Hepatocyte (in vitro differentiated cells): ENCODE results near the gene CYTH1. TPM values are rescaled to one million over a fixed set of nuclear protein-coding genes. Genes with fewer than 3 reads are reported as not detected.

ENCODE experiments used
- DNase-seq: peaks from one replicate; pipeline ENCODE4 v3.0.0-alpha.2; 2016; ENCODE audit warnings: low spot score
- H2AFZ ChIP-seq: fragments of 200-600 bp; sonication (generic); 2 replicates; pipeline ENCODE4 v1.6.0; 2016; ENCODE audit warnings: antibody characterized with exemption, mild to moderate bottlenecking
- H3K27ac ChIP-seq: fragments of 200-600 bp; sonication (generic); 2 replicates; pipeline ENCODE4 v1.5.1; 2016; ENCODE audit warnings: mild to moderate bottlenecking
- H3K27me3 ChIP-seq: fragments of 200-600 bp; sonication (generic); 2 replicates; pipeline ENCODE4 v1.6.1; 2016
- H3K36me3 ChIP-seq: fragments of 200-600 bp; sonication (generic); replicated peaks from 2 replicates; pipeline ENCODE4 v1.5.1; 2016; ENCODE audit warnings: low read depth; ENCODE audit not compliant: insufficient read depth
- H3K4me1 ChIP-seq: fragments of 200-600 bp; sonication (generic); 2 replicates; pipeline ENCODE4 v1.5.1; 2016; ENCODE audit warnings: mild to moderate bottlenecking, moderate library complexity; ENCODE audit not compliant: insufficient read depth
- H3K4me2 ChIP-seq: fragments of 200-600 bp; sonication (generic); 2 replicates; pipeline ENCODE4 v1.6.0; 2016
- H3K4me3 ChIP-seq: fragments of 200-600 bp; sonication (generic); 2 replicates; pipeline ENCODE4 v1.5.1; 2016; ENCODE audit warnings: mild to moderate bottlenecking
- H3K79me2 ChIP-seq: fragments of 200-600 bp; sonication (generic); 2 replicates; pipeline ENCODE4 v1.6.0; 2017; ENCODE audit warnings: mild to moderate bottlenecking
- H3K9me2 ChIP-seq: fragments of 200-600 bp; sonication (generic); replicated peaks from 2 replicates; pipeline ENCODE4 v1.6.0; 2017; ENCODE audit warnings: mild to moderate bottlenecking; ENCODE audit not compliant: insufficient read depth
- H3K9me3 ChIP-seq: fragments of 200-600 bp; sonication (generic); 2 replicates; pipeline ENCODE4 v1.5.1; 2016; ENCODE audit warnings: low read depth, mild to moderate bottlenecking
- H4K20me1 ChIP-seq: fragments of 200-600 bp; sonication (generic); 2 replicates; pipeline ENCODE4 v1.6.0; 2016; ENCODE audit warnings: mild to moderate bottlenecking; ENCODE audit not compliant: insufficient read depth, poor library complexity, severe bottlenecking
- CTCF ChIP-seq: fragments of 200-600 bp; sonication (generic); IDR thresholded peaks from 2 replicates; pipeline ENCODE4 v1.5.1; 2016; ENCODE audit warnings: antibody characterized with exemption, mild to moderate bottlenecking; ENCODE audit not compliant: poor library complexity
- EZH2 ChIP-seq: fragments of 200-600 bp; sonication (generic); IDR thresholded peaks from 2 replicates; pipeline ENCODE4 v1.6.1; 2016; ENCODE audit warnings: antibody characterized with exemption, mild to moderate bottlenecking, borderline replicate concordance
- EZH2phosphoT487 ChIP-seq: fragments of 200-600 bp; sonication (generic); IDR thresholded peaks from one replicate; pipeline ENCODE4 v1.6.1; 2018; ENCODE audit warnings: antibody characterized with exemption, mild to moderate bottlenecking, low read depth, moderate library complexity; ENCODE audit not compliant: unreplicated experiment, severe bottlenecking
- WGBS: methylation state at CpG from one replicate; pipeline ENCODE4 v1.1.6; 2016; ENCODE audit warnings: low lambda C conversion rate; ENCODE audit errors: missing lambda C conversion rate; 5-methylcytosine and 5-hydroxymethylcytosine counted together
- polyA plus RNA-seq: library from polyadenylated mRNA; unstranded; fragments of >200 nt; fragmentation: Nextera tagmentation; extraction: Ambion mirVana; gene quantifications from 2 replicates; pipeline ENCODE4 v1.2.1, GENCODE V29; 2016
- total RNA-seq: library from RNA; depleted of rRNA; stranded (reverse); fragments of >200 nt; gene quantifications from 2 replicates; pipeline ENCODE4 v1.2.3, GENCODE V29; 2014

Gene CYTH1
- total and polyA plus RNA-seq, 2 experiments from 2014 or later = 38.5 to 44.4 TPM

- Histone ChIP-seq H3K4me1 (no peaks in the 10 kb centered on the region), H3K36me3 (no peaks in the 10 kb centered on the region), H3K9me3 (no peaks in the 10 kb centered on the region), H3K27ac (no peak overlapping the region), H3K9me2 (no peaks in the 10 kb centered on the region), H3K4me2 (no peak overlapping the region), H4K20me1 (no peaks in the 10 kb centered on the region), H3K79me2 (no peaks in the 10 kb centered on the region), H3K4me3 (no peak overlapping the region), H2AFZ (no peak overlapping the region), H3K27me3 (no peaks in the 10 kb centered on the region)
- no peak for DNase-seq
- WGBS = 89% methylated on average over 4 of the region's 4 CpGs
- TF ChIP-seq EZH2phosphoT487 = no peak
- no peak for TF ChIP-seq EZH2
- TF ChIP-seq CTCF = no peak
Measured at GRCh38 chr17:78634154-78634553, 147.9 kb downstream of the CYTH1 start.

- Histone ChIP-seq H3K27ac (no peak overlapping the region), H3K9me2 (no peaks in the 10 kb centered on the region), H3K79me2 (no peaks in the 10 kb centered on the region), H2AFZ (no peak overlapping the region), H3K27me3 (no peaks in the 10 kb centered on the region), H3K9me3 (no peaks in the 10 kb centered on the region), H3K36me3 (no peaks in the 10 kb centered on the region), H3K4me2 (no peak overlapping the region), H4K20me1 (no peaks in the 10 kb centered on the region), H3K4me1 (no peaks in the 10 kb centered on the region), H3K4me3 (no peak overlapping the region)
- 96% methylated on average over 23 of the region's 23 CpGs for WGBS
- no peak for DNase-seq
- TF ChIP-seq EZH2 (no peak), CTCF (no peak), EZH2phosphoT487 (no peak)
Measured at GRCh38 chr17:78629436-78629995, 152.6 kb downstream of the CYTH1 start.

- no peaks in the 10 kb centered on the region for H4K20me1 ChIP-seq
- no peaks in the 10 kb centered on the region for H3K4me1 ChIP-seq
- DNase-seq = no peak
- no peak overlapping the region for H3K27ac ChIP-seq
- no peaks in the 10 kb centered on the region for H3K79me2 ChIP-seq
- H3K9me3 ChIP-seq = no peaks in the 10 kb centered on the region
- no peak overlapping the region for H3K4me3 ChIP-seq
- no peaks in the 10 kb centered on the region for H3K27me3 ChIP-seq
- 95% methylated on average over 30 of the region's 30 CpGs for WGBS
- no peak overlapping the region for H3K4me2 ChIP-seq
- TF ChIP-seq EZH2phosphoT487 (no peak), EZH2 (no peak), CTCF (no peak)
- H2AFZ ChIP-seq = no peak overlapping the region
- H3K9me2 ChIP-seq = no peaks in the 10 kb centered on the region
- no peaks in the 10 kb centered on the region for H3K36me3 ChIP-seq
Measured at GRCh38 chr17:78628547-78629435, 153.3 kb downstream of the CYTH1 start.
